Measurements from ENCODE around the gene TMEM165.

Gene TMEM165

GRCh38 chr4:55468724-55469123 lies 73.0 kb downstream of the TMEM165 start:
- no peak for DNase-seq

- DNase-seq: no peak
Measured at GRCh38 chr4:55469979-55470378, 74.2 kb downstream of the TMEM165 start.
